A673 (cell line): ENCODE results near the gene SPEG.

ENCODE experiments used
- EZH2 ChIP-seq: fragments of 200-600 bp; sonication (generic); IDR thresholded peaks from 2 replicates; pipeline ENCODE4 v1.6.1; 2017; ENCODE audit warnings: borderline replicate concordance, low read depth, mild to moderate bottlenecking, mixed read lengths, antibody characterized with exemption, low read length; ENCODE audit not compliant: poor library complexity, severe bottlenecking
- TF ChIP-seq, protein P1 (sequence below): fragments of 300-800, 200-600 bp; sonication (generic); conservative IDR thresholded peaks from 2 replicates; pipeline ENCODE4 v1.5.1; 2017; ENCODE audit warnings: low read depth, mild to moderate bottlenecking, antibody characterized with exemption, low read length, moderate library complexity, mixed read lengths

DNA sequence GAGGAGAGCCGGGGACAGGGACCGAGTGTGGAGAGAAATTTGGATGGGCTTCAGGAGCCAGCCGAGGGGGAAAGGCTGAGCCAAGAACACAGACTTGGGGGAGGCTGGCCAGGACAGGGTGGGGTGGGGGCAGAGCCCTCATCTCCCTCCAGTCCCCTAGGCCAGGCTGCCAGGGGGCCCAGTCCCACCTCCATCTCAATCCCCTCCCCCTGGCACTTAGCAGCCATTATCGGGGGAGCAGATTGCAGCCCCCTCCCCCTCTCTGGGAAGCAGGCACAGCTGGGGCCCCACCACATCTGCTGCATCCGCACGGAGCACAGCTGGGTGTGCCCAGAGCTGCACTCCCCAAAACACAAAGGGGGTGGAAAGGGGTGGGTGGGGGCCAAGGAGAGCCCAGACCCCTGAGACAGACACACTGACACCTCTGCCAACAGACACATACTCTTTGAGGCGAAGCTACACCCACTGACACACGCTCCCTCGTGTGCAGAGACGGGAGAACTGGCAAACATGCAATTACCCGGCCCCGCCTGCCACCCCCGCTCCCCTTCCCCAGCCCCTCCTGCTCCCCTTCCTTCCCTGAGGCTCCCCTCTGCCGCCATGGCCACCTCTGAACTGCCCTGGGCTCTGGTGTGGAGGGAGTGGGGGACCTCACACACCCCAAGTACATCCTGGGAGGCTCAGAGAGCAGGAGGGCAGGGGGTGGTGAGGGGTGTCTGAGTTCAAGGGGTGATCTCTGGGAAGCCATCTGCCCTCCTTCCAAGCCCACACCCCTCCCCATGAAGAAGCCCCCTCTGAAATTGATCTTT, 74.5 kb downstream of the SPEG start:
- no peak for TF ChIP-seq EZH2
- TF ChIP-seq, protein P1, sequence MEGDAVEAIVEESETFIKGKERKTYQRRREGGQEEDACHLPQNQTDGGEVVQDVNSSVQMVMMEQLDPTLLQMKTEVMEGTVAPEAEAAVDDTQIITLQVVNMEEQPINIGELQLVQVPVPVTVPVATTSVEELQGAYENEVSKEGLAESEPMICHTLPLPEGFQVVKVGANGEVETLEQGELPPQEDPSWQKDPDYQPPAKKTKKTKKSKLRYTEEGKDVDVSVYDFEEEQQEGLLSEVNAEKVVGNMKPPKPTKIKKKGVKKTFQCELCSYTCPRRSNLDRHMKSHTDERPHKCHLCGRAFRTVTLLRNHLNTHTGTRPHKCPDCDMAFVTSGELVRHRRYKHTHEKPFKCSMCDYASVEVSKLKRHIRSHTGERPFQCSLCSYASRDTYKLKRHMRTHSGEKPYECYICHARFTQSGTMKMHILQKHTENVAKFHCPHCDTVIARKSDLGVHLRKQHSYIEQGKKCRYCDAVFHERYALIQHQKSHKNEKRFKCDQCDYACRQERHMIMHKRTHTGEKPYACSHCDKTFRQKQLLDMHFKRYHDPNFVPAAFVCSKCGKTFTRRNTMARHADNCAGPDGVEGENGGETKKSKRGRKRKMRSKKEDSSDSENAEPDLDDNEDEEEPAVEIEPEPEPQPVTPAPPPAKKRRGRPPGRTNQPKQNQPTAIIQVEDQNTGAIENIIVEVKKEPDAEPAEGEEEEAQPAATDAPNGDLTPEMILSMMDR, result no peak
